GM12892 (cell line): ENCODE measurements around the gene MARCHF9.

Experiments
- POLR2A ChIP-seq: IDR thresholded peaks from 2 replicates; pipeline ENCODE4 v1.6.1; 2011; ENCODE audit warnings: low read depth, low read length, control low read depth
- POLR2AphosphoS5 ChIP-seq: IDR thresholded peaks from 2 replicates; pipeline ENCODE4 v1.6.1; 2011; ENCODE audit warnings: low read depth, low read length, control low read depth
- TAF1 ChIP-seq: IDR thresholded peaks from 2 replicates; pipeline ENCODE4 v1.6.1; 2011; ENCODE audit warnings: low read depth, mild to moderate bottlenecking, control low read depth, low read length, borderline replicate concordance

DNA sequence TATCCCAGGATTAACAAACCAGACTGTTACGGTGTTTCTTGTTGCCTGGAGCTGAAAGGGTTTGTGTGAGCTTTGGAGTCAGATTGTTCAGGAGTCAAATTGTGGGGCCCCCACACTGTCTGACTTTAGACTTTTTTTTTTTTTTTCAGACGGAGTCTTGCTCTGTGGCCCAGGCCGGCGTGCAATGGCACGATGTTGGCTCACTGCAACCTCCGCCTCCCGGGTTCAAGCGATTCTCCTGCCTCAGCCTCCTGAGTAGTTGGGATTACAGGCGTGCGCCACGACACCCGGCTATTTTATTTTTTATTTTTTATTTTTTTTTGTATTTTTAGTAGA is 28.5 kb downstream of the MARCHF9 start:
- TF ChIP-seq POLR2AphosphoS5 (no peak), POLR2A (no peak), TAF1 (no peak)
